HepG2 (cell line): ENCODE data around the gene SPAG4. TPM values are rescaled to one million over a fixed set of nuclear protein-coding genes. Genes with fewer than 3 reads are reported as not detected.

Experiments
- ATF7-NPFF ChIP-seq: sonication (generic); formaldehyde crosslinking; IDR thresholded peaks from 2 replicates; pipeline ENCODE4 v1.8.1; 2023; ENCODE audit warnings: mild to moderate bottlenecking, low read depth, missing genetic modification reagents, moderate library complexity
- CBX1 ChIP-seq: IDR thresholded peaks from one replicate; pipeline ENCODE4 v1.6.1; 2016; ENCODE audit warnings: antibody characterized with exemption, low read depth
- KAT7 ChIP-seq: IDR thresholded peaks from 2 replicates; pipeline ENCODE4 v1.6.1; 2018; ENCODE audit warnings: borderline replicate concordance, missing compliant biosample characterization
- NCOR1 ChIP-seq: fragments of 200-600 bp; sonication (generic); IDR thresholded peaks from 2 replicates; pipeline ENCODE4 v1.7.0; 2017; ENCODE audit warnings: antibody characterized with exemption, low read length, borderline replicate concordance
- RBAK ChIP-seq: sonication (generic); formaldehyde crosslinking; IDR thresholded peaks from 2 replicates; pipeline ENCODE4 v1.5.1; 2020; ENCODE audit warnings: mild to moderate bottlenecking, missing genetic modification reagents
- ZBTB38 ChIP-seq: sonication (generic); formaldehyde crosslinking; IDR thresholded peaks from 2 replicates; pipeline ENCODE4 v1.5.1; 2020; ENCODE audit warnings: mild to moderate bottlenecking, missing genetic modification reagents
- ZNF101 ChIP-seq: sonication (generic); formaldehyde crosslinking; IDR thresholded peaks from 2 replicates; pipeline ENCODE4 v1.4.0; 2020; ENCODE audit warnings: mild to moderate bottlenecking, low read depth, missing genetic modification reagents, borderline replicate concordance
- ZNF124 ChIP-seq: sonication (generic); formaldehyde crosslinking; IDR thresholded peaks from 2 replicates; pipeline ENCODE4 v1.4.0; 2020; ENCODE audit warnings: missing genetic modification reagents
- ZNF282 ChIP-seq: fragments of 450-650 bp; IDR thresholded peaks from 2 replicates; pipeline ENCODE4 v1.6.1; 2018; ENCODE audit not compliant: partially characterized antibody
- ZNF337 ChIP-seq: sonication (generic); formaldehyde crosslinking; IDR thresholded peaks from 2 replicates; pipeline ENCODE4 v1.5.1; 2020; ENCODE audit warnings: missing genetic modification reagents, low read depth, mild to moderate bottlenecking, borderline replicate concordance
- ZNF34 ChIP-seq: sonication (generic); formaldehyde crosslinking; IDR thresholded peaks from 2 replicates; pipeline ENCODE4 v1.4.0; 2020; ENCODE audit warnings: mild to moderate bottlenecking, missing genetic modification reagents, borderline replicate concordance
- ZNF441 ChIP-seq: sonication (generic); formaldehyde crosslinking; IDR thresholded peaks from 2 replicates; pipeline ENCODE4 v1.7.0; 2021; ENCODE audit warnings: missing genetic modification reagents, borderline replicate concordance
- ZNF512 ChIP-seq: sonication (generic); formaldehyde crosslinking; IDR thresholded peaks from 2 replicates; pipeline ENCODE4 v1.4.0; 2020; ENCODE audit warnings: mild to moderate bottlenecking, missing genetic modification reagents
- ZNF644 ChIP-seq: IDR thresholded peaks from 2 replicates; pipeline ENCODE4 v1.6.1; 2016; ENCODE audit warnings: low read depth
- ZNF747 ChIP-seq: sonication (generic); formaldehyde crosslinking; IDR thresholded peaks from 2 replicates; pipeline ENCODE4 v1.8.1; 2023; ENCODE audit warnings: missing genetic modification reagents, mild to moderate bottlenecking, borderline replicate concordance
- ZNF781 ChIP-seq: sonication (generic); formaldehyde crosslinking; IDR thresholded peaks from 2 replicates; pipeline ENCODE4 v1.5.1; 2020; ENCODE audit warnings: borderline replicate concordance, mild to moderate bottlenecking, missing genetic modification reagents; ENCODE audit errors: not compliant biosample characterization
- ZSCAN12 ChIP-seq: sonication (generic); formaldehyde crosslinking; IDR thresholded peaks from 2 replicates; pipeline ENCODE4 v1.9.0; 2021; ENCODE audit warnings: mild to moderate bottlenecking, missing genetic modification reagents
- polyA plus RNA-seq, 8 experiments: library from polyadenylated mRNA; depleted of rRNA in 3 of 8; stranded (reverse) in 7 of 8; unstranded in 1 of 8; fragments of >200 nt; fragmentation: Illumina TruSeq in 4 of 8; extraction: Trizol in 4 of 8; gene quantifications; 2 replicates each; pipeline versions ENCODE4 v1.2.1 to v1.2.3, GENCODE V29; 2011 to 2016; ENCODE audit warnings: low read depth in 4 of 8, missing spikeins in 1 of 8, mixed read lengths in 1 of 8; ENCODE audit not compliant: insufficient read depth in 1 of 8
- total RNA-seq, 5 experiments: library from RNA; depleted of rRNA; stranded (reverse); fragments of >200 nt; fragmentation: Illumina TruSeq; extraction: Trizol; gene quantifications; 2 replicates each; pipeline ENCODE4 v1.2.3, GENCODE V29; 2016; ENCODE audit warnings: low read depth in 1 of 5
- TF ChIP-seq, protein P1 (sequence below), 2 experiments: sonication (generic) in 1 of 2; formaldehyde crosslinking in 1 of 2; IDR thresholded peaks; 2 replicates each; pipeline versions ENCODE4 v1.4.0 to v1.6.1; 2018 to 2020; ENCODE audit warnings: missing genetic modification reagents in 2 of 2, borderline replicate concordance in 1 of 2, low read depth in 1 of 2, mild to moderate bottlenecking in 1 of 2, missing biosample characterization in 1 of 2
- TF ChIP-seq, protein P2 (sequence below): sonication (generic); formaldehyde crosslinking; IDR thresholded peaks from 2 replicates; pipeline ENCODE4 v1.9.0; 2021; ENCODE audit warnings: missing genetic modification reagents, mild to moderate bottlenecking, borderline replicate concordance
- TF ChIP-seq, protein P3 (sequence below), 2 experiments: fragments of 450-650 bp in 1 of 2; sonication (generic) in 1 of 2; formaldehyde crosslinking; IDR thresholded peaks; 2 replicates each; pipeline versions ENCODE4 v1.5.0 to v1.8.0; 2020 to 2022; ENCODE audit warnings: mild to moderate bottlenecking in 1 of 2, missing genetic modification reagents in 1 of 2
- TF ChIP-seq, protein P4 (sequence below): sonication (generic); formaldehyde crosslinking; IDR thresholded peaks from 2 replicates; pipeline ENCODE4 v1.5.0; 2020; ENCODE audit warnings: missing genetic modification reagents

Gene SPAG4
- total and polyA plus RNA-seq, 2 of the 13 experiments (the other 11 are each of a cell fraction or from before 2014, with no cell fraction given), result 5.8 to 137 TPM

DNA sequence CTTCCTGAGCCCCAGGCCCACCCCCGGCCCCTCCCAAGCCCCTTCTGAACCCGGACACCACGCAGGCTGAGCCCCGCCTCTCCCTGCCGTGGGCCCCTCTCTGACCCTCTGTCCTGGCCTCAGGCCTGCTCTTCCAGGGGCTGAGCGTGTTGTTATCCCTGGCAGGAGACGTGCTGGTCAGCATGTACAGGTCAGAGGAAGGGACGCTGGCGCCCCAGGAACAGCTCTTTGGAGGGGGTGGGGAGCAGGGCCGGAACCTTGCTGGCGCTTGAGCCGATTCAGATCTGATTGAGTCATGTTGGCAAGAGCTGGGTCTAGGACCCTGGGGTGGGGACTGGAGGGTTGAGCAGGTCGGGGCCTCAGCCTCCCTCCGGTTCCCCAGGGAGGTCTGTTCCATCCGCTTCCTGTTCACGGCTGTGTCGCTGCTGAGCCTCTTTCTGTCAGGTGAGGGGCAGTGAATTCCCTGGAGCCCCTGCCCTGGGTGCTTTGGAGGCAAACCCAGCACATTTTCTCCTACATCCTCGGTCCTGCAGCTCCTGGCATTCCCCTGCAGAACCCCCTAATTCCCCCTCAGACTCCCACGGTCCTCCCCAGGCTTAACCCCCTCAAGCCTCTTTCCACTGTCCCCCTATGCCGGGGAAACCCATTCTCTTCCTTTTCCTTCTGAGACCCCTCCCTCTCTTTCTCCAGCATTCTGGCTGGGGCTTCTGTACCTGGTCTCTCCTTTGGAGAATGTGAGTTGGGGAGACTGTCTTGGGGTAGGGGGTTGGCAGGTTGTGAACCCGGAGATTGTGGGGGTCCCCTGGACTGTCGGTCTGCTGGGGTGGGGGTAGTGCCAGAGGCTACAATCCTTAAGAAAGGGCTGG, 2.0 kb downstream of the SPAG4 start (continued):
- TF ChIP-seq, protein P1, sequence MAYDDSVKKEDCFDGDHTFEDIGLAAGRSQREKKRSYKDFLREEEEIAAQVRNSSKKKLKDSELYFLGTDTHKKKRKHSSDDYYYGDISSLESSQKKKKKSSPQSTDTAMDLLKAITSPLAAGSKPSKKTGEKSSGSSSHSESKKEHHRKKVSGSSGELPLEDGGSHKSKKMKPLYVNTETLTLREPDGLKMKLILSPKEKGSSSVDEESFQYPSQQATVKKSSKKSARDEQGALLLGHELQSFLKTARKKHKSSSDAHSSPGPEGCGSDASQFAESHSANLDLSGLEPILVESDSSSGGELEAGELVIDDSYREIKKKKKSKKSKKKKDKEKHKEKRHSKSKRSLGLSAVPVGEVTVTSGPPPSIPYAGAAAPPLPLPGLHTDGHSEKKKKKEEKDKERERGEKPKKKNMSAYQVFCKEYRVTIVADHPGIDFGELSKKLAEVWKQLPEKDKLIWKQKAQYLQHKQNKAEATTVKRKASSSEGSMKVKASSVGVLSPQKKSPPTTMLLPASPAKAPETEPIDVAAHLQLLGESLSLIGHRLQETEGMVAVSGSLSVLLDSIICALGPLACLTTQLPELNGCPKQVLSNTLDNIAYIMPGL (CRISPR knock-in tag; IDR thresholded peaks at IDR 0.05; ENCODE audit: borderline replicate concordance in 1 of 2, low read depth in 1 of 2), result peak; percentile 74 to 92; a peak in 3 of 4 replicates
- TF ChIP-seq KAT7 (CRISPR knock-in tag) (peak; percentile 44; the same call in 1 of the 2 replicates), ZNF441 (CRISPR knock-in tag) (no peak), CBX1 (no peak), ZNF282 (no peak), ZBTB38 (CRISPR knock-in tag) (peak; percentile 87; the same call in 1 of the 2 replicates), RBAK (CRISPR knock-in tag) (0 out of 2 replicates have a peak, but pooled peaks have one; percentile 21), ZNF512 (CRISPR knock-in tag) (no peak), ATF7-NPFF (CRISPR knock-in tag) (peak; percentile 67; the same call in 1 of the 2 replicates), ZNF124 (CRISPR knock-in tag) (no peak; the same call in 1 of the 2 replicates), NCOR1 (0 out of 2 replicates have a peak, but pooled peaks have one; percentile 8), ZNF781 (CRISPR knock-in tag) (no peak), ZNF337 (peak; percentile 97), ZNF34 (CRISPR knock-in tag) (no peak; the same call in 1 of the 2 replicates), ZNF101 (CRISPR knock-in tag) (no peak), ZSCAN12 (CRISPR knock-in tag) (no peak), ZNF644 (CRISPR knock-in tag) (no peak), ZNF747 (CRISPR knock-in tag) (peak; percentile 93)
- TF ChIP-seq, protein P2, sequence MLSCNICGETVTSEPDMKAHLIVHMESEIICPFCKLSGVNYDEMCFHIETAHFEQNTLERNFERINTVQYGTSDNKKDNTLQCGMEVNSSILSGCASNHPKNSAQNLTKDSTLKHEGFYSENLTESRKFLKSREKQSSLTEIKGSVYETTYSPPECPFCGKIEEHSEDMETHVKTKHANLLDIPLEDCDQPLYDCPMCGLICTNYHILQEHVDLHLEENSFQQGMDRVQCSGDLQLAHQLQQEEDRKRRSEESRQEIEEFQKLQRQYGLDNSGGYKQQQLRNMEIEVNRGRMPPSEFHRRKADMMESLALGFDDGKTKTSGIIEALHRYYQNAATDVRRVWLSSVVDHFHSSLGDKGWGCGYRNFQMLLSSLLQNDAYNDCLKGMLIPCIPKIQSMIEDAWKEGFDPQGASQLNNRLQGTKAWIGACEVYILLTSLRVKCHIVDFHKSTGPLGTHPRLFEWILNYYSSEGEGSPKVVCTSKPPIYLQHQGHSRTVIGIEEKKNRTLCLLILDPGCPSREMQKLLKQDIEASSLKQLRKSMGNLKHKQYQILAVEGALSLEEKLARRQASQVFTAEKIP, result no peak
- TF ChIP-seq, protein P3, sequence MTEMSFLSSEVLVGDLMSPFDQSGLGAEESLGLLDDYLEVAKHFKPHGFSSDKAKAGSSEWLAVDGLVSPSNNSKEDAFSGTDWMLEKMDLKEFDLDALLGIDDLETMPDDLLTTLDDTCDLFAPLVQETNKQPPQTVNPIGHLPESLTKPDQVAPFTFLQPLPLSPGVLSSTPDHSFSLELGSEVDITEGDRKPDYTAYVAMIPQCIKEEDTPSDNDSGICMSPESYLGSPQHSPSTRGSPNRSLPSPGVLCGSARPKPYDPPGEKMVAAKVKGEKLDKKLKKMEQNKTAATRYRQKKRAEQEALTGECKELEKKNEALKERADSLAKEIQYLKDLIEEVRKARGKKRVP (CRISPR knock-in tag; IDR thresholded peaks at IDR 0.05), result no peak
- TF ChIP-seq, protein P4, sequence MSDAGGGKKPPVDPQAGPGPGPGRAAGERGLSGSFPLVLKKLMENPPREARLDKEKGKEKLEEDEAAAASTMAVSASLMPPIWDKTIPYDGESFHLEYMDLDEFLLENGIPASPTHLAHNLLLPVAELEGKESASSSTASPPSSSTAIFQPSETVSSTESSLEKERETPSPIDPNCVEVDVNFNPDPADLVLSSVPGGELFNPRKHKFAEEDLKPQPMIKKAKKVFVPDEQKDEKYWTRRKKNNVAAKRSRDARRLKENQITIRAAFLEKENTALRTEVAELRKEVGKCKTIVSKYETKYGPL (CRISPR knock-in tag), result no peak
